GM23338 (cell line): Measurements from ENCODE around the gene MPIG6B. TPM values are rescaled to one million over a fixed set of nuclear protein-coding genes. Genes with fewer than 3 reads are reported as not detected.

ENCODE experiments used
- ATAC-seq: fragments of 200-7000 bp; cut with Tn5 transposase; 3 replicates; pipeline ENCODE4 v1.9.1; 2020
- DNase-seq: peaks from one replicate; pipeline ENCODE4 v3.0.0-alpha.2; 2015; ENCODE audit warnings: low spot score
- H2AFZ ChIP-seq: fragments of 200-600 bp; sonication (generic); 2 replicates; pipeline ENCODE4 v1.8.0; 2016; ENCODE audit warnings: antibody characterized with exemption, mild to moderate bottlenecking, moderate library complexity
- H3F3A ChIP-seq: fragments of 200-600 bp; sonication (generic); replicated peaks from 2 replicates; pipeline ENCODE4 v1.8.0; 2017; ENCODE audit warnings: antibody characterized with exemption, mixed run types, low read depth
- H3K27ac ChIP-seq: fragments of 200-600 bp; sonication (generic); 2 replicates; pipeline ENCODE4 v1.6.1; 2016; ENCODE audit warnings: low read depth
- H3K27me3 ChIP-seq: fragments of 200-600 bp; sonication (generic); 2 replicates; pipeline ENCODE4 v1.8.0; 2016; ENCODE audit warnings: mild to moderate bottlenecking, mixed run types, moderate library complexity; ENCODE audit not compliant: insufficient read depth
- H3K36me3 ChIP-seq: fragments of 200-600 bp; sonication (generic); 2 replicates; pipeline ENCODE4 v1.8.0; 2016; ENCODE audit warnings: mild to moderate bottlenecking; ENCODE audit not compliant: insufficient read depth
- H3K4me1 ChIP-seq: fragments of 200-600 bp; sonication (generic); 2 replicates; pipeline ENCODE4 v1.8.0; 2016; ENCODE audit warnings: mild to moderate bottlenecking, moderate library complexity; ENCODE audit not compliant: insufficient read depth
- H3K4me2 ChIP-seq: fragments of 200-600 bp; sonication (generic); 2 replicates; pipeline ENCODE4 v1.7.1; 2017; ENCODE audit warnings: mixed run types
- H3K4me3 ChIP-seq: fragments of 200-600 bp; sonication (generic); 2 replicates; pipeline ENCODE4 v1.6.1; 2016; ENCODE audit warnings: mixed run types
- H3K79me2 ChIP-seq: fragments of 200-600 bp; sonication (generic); replicated peaks from 2 replicates; pipeline ENCODE4 v1.8.0; 2017; ENCODE audit warnings: mild to moderate bottlenecking; ENCODE audit not compliant: insufficient read depth
- H3K9me2 ChIP-seq: fragments of 200-600 bp; sonication (generic); 2 replicates; pipeline ENCODE4 v1.8.0; 2017; ENCODE audit not compliant: insufficient read depth
- H4K20me1 ChIP-seq: fragments of 200-600 bp; sonication (generic); replicated peaks from 2 replicates; pipeline ENCODE4 v1.8.0; 2017; ENCODE audit warnings: mild to moderate bottlenecking; ENCODE audit not compliant: insufficient read depth
- H3K27ac Mint-ChIP-seq: 2 replicates; pipeline ENCODE4 v1.8.0; 2020; ENCODE audit warnings: inconsistent platforms, mild to moderate bottlenecking, moderate library complexity, mixed read lengths
- H3K27me3 Mint-ChIP-seq: 3 replicates; pipeline ENCODE4 v1.8.0; 2022; ENCODE audit warnings: low read depth, mild to moderate bottlenecking, moderate library complexity, mixed read lengths, inconsistent platforms; ENCODE audit not compliant: insufficient read depth, poor library complexity
- H3K36me3 Mint-ChIP-seq: 3 replicates; pipeline ENCODE4 v1.8.0; 2021; ENCODE audit warnings: low read depth, mild to moderate bottlenecking, inconsistent platforms, moderate library complexity, mixed read lengths
- H3K4me1 Mint-ChIP-seq: 3 replicates; pipeline ENCODE4 v1.8.0; 2020; ENCODE audit warnings: mild to moderate bottlenecking, inconsistent platforms, mixed read lengths
- H3K4me3 Mint-ChIP-seq: 3 replicates; pipeline ENCODE4 v1.8.0; 2021; ENCODE audit warnings: moderate library complexity, mild to moderate bottlenecking, inconsistent platforms, mixed read lengths
- H3K9me3 Mint-ChIP-seq: 3 replicates; pipeline ENCODE4 v1.8.0; 2020; ENCODE audit warnings: moderate library complexity, mild to moderate bottlenecking, inconsistent platforms, mixed read lengths
- CREB1 ChIP-seq: fragments of 250-450 bp; sonication (Bioruptor Pico); IDR thresholded peaks from 2 replicates; pipeline ENCODE4 v1.5.0; 2020; ENCODE audit warnings: low read depth, mild to moderate bottlenecking, moderate library complexity
- ETS1 ChIP-seq: IDR thresholded peaks from 2 replicates; pipeline ENCODE4 v1.6.1; 2016; ENCODE audit warnings: antibody characterized with exemption
- NANOG ChIP-seq: IDR thresholded peaks from 2 replicates; pipeline ENCODE4 v1.6.1; 2016; ENCODE audit warnings: antibody characterized with exemption, borderline replicate concordance
- POLR2AphosphoS5 ChIP-seq: IDR thresholded peaks from 2 replicates; pipeline ENCODE4 v1.6.1; 2016; ENCODE audit warnings: antibody characterized with exemption, low read depth
- ZNF462 ChIP-seq: fragments of 250-450 bp; sonication (Bioruptor Pico); IDR thresholded peaks from 2 replicates; pipeline ENCODE4 v1.5.0; 2020; ENCODE audit warnings: mild to moderate bottlenecking, moderate library complexity
- polyA plus RNA-seq: library from polyadenylated mRNA; unstranded; fragments of >200 nt; fragmentation: Nextera tagmentation; extraction: Ambion mirVana; gene quantifications from 2 replicates; pipeline ENCODE4 v1.2.1, GENCODE V29; 2016
- total RNA-seq: library from RNA; depleted of rRNA; stranded (reverse); fragments of >200 nt; shearing (Covaris generic); gene quantifications from 2 replicates; pipeline ENCODE4 v1.2.3, GENCODE V29; 2014

MPIG6B gene
- total and polyA plus RNA-seq, 2 experiments from 2014 or later, result 0.13 TPM; not detected in 1

- no peak for TF ChIP-seq ZNF462
Observed at GRCh38 chr6:31702405-31702818, 20.8 kb upstream of the MPIG6B start (continued).

GRCh38 chr6:31702819-31703716 lies 20.1 kb upstream of the MPIG6B start, which contains the start of gene ABHD16A:
TSS of gene ABHD16A (minus strand) at chr6:31703324. CDS start at chr6:31703281, 43 bp downstream.
- Mint-ChIP-seq H3K27me3 (peaks cover 11% of the 10 kb centered on the region), H3K9me3 (no peaks in the 10 kb centered on the region), H3K36me3 (peaks cover 4% of the 10 kb centered on the region; the same call in 2 of the 3 replicates), H3K27ac (peak within 1 kb of the TSS; percentile 95), H3K4me1 (peaks cover 10% of the 10 kb centered on the region), H3K4me3 (peak within 1 kb of the TSS; percentile 96)
- Histone ChIP-seq H3K9me2 (no peaks in the 10 kb centered on the region), H2AFZ (peak within 1 kb of the TSS; percentile 90), H3K27ac (peak within 1 kb of the TSS; percentile 89), H3K4me2 (peak within 1 kb of the TSS; percentile 86), H3K79me2 (peaks cover 14% of the 10 kb centered on the region), H3K4me3 (peak within 1 kb of the TSS; percentile 80), H3F3A (peaks cover 3% of the 10 kb centered on the region; the same call in 1 of the 2 replicates), H3K27me3 (no peaks in the 10 kb centered on the region), H3K4me1 (peaks cover 5% of the 10 kb centered on the region; the same call in 1 of the 2 replicates), H3K36me3 (no peaks in the 10 kb centered on the region), H4K20me1 (peaks cover 3% of the 10 kb centered on the region; the same call in 1 of the 2 replicates)
- ATAC-seq, result peak; percentile 95
- DNase-seq, result peak; percentile 99
- TF ChIP-seq ZNF462, result no peak
- TF ChIP-seq POLR2AphosphoS5, result peak; percentile 85
- peak; percentile 88 for TF ChIP-seq CREB1
- TF ChIP-seq ETS1, result peak; percentile 63; the same call in 1 of the 2 replicates
- no peak for TF ChIP-seq NANOG
